Measurements from ENCODE around the gene KCNAB1. TPM values are rescaled to one million over a fixed set of nuclear protein-coding genes. Genes with fewer than 3 reads are reported as not detected.
A peak's percentile ranks its signal among the peaks of the same experiment; 100 is the strongest.
"Not testable (repeated sequence)": the region's sequence is repeated elsewhere in the genome, so short reads cannot be mapped to it uniquely, and the experiment has no call there.

The KCNAB1 gene
- total RNA-seq, result 0.65 and 2.0 TPM in 2 replicates

DNA sequence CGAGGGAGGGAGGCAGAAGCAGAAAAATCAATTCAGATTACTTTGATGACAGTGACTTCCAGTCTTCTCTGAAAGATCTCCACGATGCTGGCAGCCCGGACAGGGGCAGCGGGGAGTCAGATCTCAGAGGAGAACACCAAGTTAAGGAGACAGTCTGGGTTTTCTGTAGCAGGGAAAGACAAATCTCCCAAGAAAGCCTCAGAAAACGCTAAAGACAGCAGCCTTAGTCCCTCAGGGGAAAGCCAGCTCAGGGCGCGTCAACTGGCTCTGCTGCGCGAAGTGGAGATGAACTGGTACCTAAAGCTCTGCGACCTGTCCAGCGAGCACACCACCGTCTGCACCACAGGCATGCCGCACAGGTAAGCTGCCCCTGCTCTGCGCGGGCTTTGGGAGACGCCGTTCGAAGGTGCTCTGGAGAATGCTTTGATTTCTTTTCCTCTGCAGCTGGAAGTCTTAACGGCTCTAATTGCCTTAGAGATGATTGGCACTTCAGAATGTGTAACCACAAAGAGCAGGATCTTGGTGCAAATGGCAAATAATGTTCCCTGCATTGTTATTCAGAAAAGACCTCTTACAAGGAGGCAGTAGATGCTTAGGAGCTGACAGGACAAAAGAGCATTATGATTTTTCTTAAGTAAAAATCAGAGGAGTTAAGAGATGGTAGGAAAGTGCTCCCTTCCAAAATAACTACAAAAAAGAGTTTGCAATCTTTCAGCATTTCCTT, at the start of gene KCNAB1:
Gene KCNAB1, plus strand, starts transcription at position 51 of the 724 bp plus-strand sequence.
- DNase-seq (ENCODE audit: low read depth in 2 of 2), result no peak

GRCh38 chr3:156071031-156071430, 49.3 kb upstream of the KCNAB1 start:
- no peak for DNase-seq (ENCODE audit: low read depth in 2 of 2)

- DNase-seq (ENCODE audit: low read depth in 2 of 2), result not testable (repeated sequence)
Observed at GRCh38 chr3:156072950-156073657, 47.3 kb upstream of the KCNAB1 start.

- DNase-seq (ENCODE audit: low read depth in 2 of 2), result no peak
Observed at GRCh38 chr3:156090126-156090525, 30.3 kb upstream of the KCNAB1 start.

DNA sequence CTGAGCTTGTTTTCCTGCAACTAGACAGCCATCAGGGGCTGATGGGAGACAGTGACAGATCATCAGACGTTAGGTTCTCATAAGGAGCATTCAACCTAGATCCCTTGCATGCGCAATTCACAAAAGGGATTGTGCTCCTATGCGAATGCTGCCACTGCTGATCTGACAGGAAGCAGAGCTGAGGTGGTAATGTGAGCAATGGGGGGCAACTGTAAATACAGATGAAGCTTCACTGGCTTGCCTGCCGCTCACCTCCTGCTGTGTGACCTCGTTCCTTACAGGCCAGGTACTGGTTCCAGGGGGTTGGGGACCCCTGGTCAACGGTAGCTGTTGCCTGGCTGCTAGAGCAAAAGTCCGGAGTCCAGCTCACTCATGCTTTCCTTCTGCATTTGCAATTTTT, 26.4 kb upstream of the KCNAB1 start:
- DNase-seq (ENCODE audit: low read depth in 2 of 2), result no peak

DNA sequence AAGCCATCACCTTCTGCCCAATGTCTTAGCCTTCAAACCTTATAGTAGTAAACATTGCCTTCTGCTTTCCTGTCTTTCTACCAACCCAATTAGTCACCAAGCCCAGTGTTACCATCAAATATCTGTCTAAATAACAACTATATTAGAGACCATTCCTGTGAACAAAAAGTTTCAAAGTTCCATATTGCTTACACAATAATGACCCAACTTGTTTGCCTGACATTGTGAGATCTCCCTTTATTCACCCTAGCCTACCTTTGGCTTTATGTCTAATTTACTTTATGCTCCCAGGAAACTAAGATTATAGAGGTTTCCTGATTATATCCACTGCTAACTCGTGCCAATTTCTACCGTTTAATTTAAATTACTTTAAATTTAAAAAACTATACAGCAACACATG, 26.0 kb upstream of the KCNAB1 start:
- DNase-seq (ENCODE audit: low read depth in 2 of 2), result no peak

DNA sequence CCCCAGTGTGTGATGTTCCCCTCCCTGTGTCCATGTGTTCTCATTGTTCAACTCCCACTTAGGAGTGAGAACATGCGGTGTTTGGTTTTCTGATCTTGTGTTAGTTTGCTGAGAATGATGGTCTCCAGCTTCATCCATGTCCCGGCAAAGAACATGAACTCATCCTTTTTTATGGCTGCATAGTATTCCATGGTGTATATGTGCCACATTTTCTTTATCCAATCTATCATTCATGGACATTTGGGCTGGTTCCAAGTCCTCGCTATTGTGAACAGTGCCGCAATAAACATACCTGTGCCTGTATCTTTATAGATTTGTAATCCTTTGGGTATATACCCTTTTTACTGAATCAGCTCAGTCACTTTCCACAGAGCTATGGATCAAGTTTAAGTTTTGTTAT, 24.7 kb upstream of the KCNAB1 start:
- not testable (repeated sequence) for DNase-seq (ENCODE audit: low read depth in 2 of 2)

DNA sequence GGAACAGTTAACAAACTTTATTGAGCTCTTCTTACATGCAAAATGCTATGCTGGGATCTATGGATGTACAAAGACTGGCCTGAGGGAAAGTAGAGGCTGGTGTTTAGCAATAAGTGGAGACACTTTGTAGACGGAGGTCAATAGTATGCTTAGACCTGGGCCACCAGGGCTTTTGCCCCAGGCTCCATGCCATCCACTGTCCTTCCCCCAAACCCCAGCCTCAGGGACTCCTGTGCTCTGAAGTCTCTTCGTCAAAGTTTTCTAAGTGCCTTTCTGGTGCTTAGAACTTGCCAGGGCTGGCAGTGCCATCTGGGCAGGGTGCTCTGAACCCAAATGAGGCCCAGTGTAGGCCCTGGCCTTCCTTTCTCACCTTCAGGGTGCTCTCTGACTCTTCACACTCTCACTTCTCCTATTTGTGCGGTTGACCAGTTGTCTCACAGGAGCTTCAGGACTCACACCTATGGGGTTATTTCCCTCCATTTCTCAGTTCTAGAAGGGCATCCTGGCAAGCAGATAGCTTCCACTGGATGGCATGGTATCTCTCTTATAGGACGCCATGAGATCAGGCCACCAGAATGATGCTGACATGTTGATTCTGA, 21.8 kb upstream of the KCNAB1 start:
- DNase-seq (ENCODE audit: low read depth in 2 of 2), result no peak

- not testable (repeated sequence) for DNase-seq (ENCODE audit: low read depth in 2 of 2)
Observed at GRCh38 chr3:156099348-156099747, 21.0 kb upstream of the KCNAB1 start.

DNA sequence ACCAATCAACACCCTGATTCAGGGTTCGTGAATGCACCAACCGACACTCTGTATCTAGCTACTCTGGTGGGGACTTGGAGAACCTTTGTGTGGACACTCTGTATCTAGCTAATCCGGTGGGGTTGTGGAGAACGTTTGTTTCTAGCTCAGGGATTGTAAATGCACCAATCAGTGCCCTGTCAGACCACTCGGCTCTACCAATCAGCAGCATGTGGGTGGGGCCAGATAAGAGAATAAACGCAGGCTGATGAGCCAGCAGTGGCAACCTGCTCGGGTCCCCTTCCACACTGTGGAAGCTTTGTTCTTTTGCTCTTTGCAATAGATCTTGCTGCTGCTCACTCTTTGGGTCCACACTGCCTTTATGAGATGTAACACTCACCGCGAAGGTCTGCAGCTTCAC, 20.4 kb upstream of the KCNAB1 start:
- DNase-seq (ENCODE audit: low read depth in 2 of 2), result not testable (repeated sequence)

DNA sequence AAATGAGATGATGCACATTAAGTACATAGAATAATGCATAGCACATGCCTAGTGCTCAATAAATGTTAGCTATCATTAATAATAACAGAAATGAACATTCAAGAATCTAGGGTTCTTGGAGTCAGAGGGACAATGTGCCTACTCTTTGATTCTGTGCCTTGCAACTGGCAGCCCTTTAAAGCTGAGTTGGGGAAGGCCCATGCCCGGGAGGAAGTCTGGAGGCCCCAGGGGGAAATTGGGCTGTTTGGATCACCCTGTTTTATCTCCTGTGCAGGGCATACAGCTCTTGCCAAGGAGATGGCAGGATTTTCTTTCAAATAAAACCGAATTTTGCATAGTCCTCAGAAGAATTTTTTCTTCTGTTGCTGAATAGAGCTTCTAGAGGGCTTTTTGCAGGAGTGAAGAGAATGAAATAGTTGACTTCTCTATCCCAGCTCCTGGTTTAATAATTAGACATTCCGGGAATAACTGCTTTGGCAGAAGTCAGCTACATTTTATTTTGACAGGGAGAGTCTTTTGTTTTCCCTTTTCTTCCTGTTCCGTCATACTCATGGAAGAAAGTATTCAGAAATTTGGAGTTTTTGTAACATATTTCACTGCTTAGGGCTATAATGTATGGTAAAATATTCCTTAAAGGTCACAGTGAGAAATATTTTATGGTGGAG, 18.0 kb upstream of the KCNAB1 start:
- DNase-seq (ENCODE audit: low read depth in 2 of 2), result peak in 1 of 2 donors; percentile 41

DNA sequence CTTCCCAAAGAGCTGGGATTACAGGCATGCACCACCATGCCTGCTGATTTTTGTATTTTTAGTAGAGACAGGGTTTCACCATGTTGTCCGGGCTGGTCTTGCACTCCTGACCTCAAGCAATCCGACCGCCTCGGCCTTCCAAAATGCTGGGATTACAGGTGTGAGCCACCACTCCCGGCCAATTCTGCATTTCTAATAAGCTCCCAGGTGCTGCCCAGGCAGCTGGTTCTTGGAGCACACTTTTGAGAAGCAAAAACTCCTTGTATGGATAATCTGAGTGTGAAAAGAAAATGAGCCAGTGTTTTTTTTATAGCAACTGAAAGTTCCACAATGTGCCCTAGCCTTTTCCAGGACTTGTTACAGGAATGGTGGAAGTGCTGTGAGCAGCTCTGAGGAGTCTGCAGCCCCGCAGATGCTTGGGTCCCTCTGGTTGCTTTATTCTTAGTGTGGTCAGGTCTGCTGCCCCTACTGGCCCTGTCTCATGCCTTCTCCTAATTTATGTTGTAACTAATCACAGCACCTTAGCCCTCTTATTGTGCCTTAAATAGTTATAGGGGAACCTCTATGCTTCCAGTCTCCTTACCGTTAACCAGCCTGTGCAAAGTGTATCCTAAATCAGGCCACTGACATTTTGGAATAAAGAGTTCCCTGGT, 13.5 kb upstream of the KCNAB1 start:
- no peak for DNase-seq (ENCODE audit: low read depth in 2 of 2)

DNA sequence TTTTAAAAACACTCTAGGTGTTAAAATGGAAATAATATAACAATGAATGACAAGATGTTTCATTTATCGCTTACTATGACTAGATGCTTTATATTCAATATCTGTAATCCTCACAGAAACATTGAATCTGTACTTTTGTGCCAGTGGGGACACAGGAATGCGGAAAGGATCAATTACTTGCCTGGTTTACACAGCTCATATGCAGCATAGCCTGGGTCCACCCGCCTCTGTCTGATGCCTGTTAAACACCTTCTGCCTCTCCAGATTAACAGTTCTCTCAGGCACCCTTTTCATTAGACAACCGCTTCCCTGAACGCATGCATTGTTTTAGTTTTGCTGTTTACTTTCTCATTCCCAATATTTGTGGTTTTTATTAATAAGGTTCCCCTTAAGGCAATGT, 12.9 kb upstream of the KCNAB1 start:
- no peak for DNase-seq (ENCODE audit: low read depth in 2 of 2)

- no peak for DNase-seq (ENCODE audit: low read depth in 2 of 2)
Observed at GRCh38 chr3:156108616-156109015, 11.8 kb upstream of the KCNAB1 start.

DNA sequence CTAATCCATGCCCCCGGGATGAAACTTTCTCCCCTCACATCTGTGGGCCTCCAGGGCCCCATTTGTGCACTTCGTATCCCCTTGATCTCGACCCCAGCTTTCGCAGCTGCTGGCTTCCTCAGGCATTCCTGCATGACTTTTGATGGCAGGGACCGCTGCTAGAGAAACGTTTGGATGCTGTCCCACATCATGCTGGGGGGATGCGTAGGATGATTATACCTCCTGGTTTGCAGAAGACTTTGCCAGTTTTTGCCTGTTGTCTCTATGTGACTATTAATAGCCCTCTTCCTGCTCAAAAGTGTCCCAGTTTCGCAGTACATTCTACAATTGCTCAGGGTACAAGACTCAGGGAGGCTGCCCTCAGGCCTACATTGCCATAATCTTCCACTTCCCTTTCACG, 10.4 kb upstream of the KCNAB1 start:
- DNase-seq (ENCODE audit: low read depth in 2 of 2), result no peak

DNA sequence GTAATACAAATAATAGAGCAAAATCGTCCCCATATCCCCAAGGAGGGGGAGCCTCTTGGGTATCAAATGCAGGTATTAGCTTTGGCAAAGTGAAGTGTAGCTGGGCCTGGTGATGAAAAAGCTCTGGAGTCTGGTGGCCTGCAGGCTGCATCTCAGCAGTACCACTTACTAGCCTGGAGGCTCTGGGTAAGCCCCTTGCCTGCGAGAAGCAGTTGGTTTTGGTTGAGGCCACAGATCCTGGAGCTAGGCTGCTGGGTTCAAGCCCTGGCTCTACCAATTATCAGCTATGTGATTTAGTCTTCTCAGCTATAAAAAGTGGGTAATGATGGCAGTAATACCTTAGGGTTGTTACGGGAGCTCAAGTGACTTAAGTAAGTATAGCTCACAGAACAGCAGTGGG, 6.1 kb downstream of the KCNAB1 start:
- no peak for DNase-seq (ENCODE audit: low read depth in 2 of 2)

DNA sequence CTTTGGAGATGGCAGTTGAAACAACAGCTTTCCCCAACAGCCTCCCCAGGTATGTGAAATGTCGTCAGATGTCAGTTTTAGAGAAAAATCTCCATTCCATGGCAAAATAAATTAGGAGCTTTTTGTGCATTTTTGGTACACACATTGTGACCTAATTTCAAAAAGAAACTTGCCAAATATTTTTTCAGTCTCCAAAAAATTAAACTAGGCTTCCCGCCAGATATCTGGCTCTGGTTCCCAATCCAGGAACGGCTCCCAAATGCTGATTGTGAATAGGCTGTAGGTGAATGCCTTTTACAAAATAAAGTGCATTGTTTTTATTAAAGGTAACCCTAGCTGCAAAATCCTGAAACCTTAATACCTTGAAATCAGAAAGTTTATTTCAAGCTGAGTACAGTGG, 10.9 kb downstream of the KCNAB1 start:
- DNase-seq (ENCODE audit: low read depth in 2 of 2), result no peak

DNA sequence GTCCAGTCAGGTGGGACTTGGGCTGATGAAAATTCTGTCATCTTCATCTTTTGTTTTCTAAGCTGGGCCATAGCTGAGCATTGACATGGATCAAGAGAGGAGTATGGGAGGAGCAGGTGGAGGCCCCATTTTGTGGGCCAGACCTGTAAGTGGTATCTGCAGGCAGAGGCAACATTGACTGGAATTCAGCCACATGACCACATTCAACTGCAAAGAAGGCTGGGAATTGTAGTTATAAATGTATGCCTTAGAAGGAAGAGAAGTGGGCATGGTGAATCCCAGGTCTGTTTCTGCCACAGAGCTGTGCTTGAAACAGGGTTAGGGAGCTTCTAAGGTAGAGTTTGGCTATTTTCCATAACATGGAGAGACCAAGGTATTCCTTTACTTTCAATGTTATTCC, 11.4 kb downstream of the KCNAB1 start:
- DNase-seq (ENCODE audit: low read depth in 2 of 2), result no peak

GRCh38 chr3:156132313-156132712, 11.9 kb downstream of the KCNAB1 start:
- DNase-seq (ENCODE audit: low read depth in 2 of 2), result no peak

DNA sequence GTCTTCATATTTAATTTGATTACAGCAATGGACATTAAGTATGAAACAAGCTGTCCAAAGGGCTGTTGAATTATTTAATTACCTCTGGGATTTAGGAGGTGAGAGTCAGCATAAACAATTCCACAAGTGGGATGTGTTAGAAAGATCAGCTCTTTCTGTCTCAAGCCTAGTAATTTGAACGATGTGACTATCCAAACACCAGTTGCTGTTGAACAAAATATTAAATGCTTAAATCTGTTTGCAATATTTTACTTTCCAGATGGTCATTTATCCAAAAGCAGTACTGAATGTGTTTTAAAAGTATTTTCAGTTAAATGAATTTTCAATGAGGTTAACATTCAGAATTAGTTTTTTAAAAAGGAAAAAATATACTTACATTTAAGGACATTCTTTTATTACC, 12.7 kb downstream of the KCNAB1 start:
- DNase-seq (ENCODE audit: low read depth in 2 of 2), result no peak

DNA sequence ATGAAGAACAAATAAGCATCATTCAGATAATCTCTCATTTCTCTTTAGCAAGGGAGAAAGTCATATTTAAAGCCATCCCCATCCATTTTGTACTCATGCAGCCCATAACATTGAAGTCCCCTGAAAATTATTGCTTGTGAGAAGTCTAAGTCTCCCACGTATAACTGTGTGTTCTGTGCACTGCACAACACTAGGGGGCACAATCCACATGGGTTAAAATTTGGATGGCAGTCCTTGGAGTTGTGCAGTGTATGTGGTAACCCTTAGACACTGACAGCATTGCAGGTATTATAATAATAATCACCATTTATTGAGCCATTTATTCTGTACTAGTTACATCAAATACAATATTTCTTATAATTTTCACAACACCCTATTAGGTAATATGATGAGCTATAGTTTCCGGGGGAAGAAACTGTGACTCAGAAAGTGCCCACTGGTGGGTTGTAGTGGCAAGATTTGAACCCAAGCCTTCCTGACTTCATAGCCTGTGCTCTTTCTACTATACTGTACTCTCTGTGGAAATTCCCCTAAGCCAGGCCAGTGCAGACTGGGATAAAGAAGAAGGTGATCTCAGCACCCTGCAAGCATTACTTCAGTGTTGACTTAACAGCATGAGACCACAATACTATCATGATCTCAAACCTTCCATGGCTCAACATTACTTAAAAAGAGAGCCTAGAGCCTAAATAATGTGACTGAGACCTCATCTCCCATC, 15.7 kb downstream of the KCNAB1 start:
- DNase-seq (ENCODE audit: low read depth in 2 of 2), result peak in 1 of 2 donors; percentile 17

All from lung microvascular endothelial cell (primary cell).